ENCODE measurements around the gene CHTF8. TPM values are rescaled to one million over a fixed set of nuclear protein-coding genes. Genes with fewer than 3 reads are reported as not detected.

CHTF8 gene
- total RNA-seq, 1 donor, result 52.1 TPM

- Histone ChIP-seq H3K36me3 (ENCODE audit: insufficient read depth, low read length) (peaks cover 62% of the 10 kb centered on the region), H2AFZ (ENCODE audit: low read length) (no peak overlapping the region), H3K4me1 (ENCODE audit: insufficient read depth, low read length) (peaks cover 8% of the 10 kb centered on the region), H3K9me3 (ENCODE audit: low read depth, low read length) (no peaks in the 10 kb centered on the region), H3K27me3 (ENCODE audit: insufficient read depth, low read length) (no peaks in the 10 kb centered on the region), H4K20me1 (ENCODE audit: insufficient read depth, low read length) (peaks cover 2% of the 10 kb centered on the region), H3K4me2 (ENCODE audit: insufficient read depth, low read length) (no peak overlapping the region), H3K4me3 (ENCODE audit: insufficient read depth, low read length) (no peak overlapping the region), H3K27ac (ENCODE audit: low read depth, low read length) (no peak overlapping the region), H3K79me2 (ENCODE audit: insufficient read depth, low read length) (peaks cover 67% of the 10 kb centered on the region)
- no peak for TF ChIP-seq CTCF (IDR thresholded peaks at IDR 0.05; ENCODE audit: extremely low read depth, low read depth, low read length)
- no peak for DNase-seq (ENCODE audit: insufficient read length, low spot score, missing footprints)
Observed at GRCh38 chr16:69138608-69139007, 6.2 kb upstream of the CHTF8 start.

- TF ChIP-seq CTCF (IDR thresholded peaks at IDR 0.05; ENCODE audit: extremely low read depth, low read depth, low read length), result no peak
- H3K9me3 ChIP-seq (ENCODE audit: low read depth, low read length), result no peaks in the 10 kb centered on the region
- H2AFZ ChIP-seq (ENCODE audit: low read length), result no peak overlapping the region
- peaks cover 23% of the 10 kb centered on the region for H3K36me3 ChIP-seq (ENCODE audit: insufficient read depth, low read length)
- no peaks in the 10 kb centered on the region for H3K27me3 ChIP-seq (ENCODE audit: insufficient read depth, low read length)
- DNase-seq (ENCODE audit: insufficient read length, low spot score, missing footprints), result no peak
- peaks cover 12% of the 10 kb centered on the region for H4K20me1 ChIP-seq (ENCODE audit: insufficient read depth, low read length)
- H3K4me2 ChIP-seq (ENCODE audit: insufficient read depth, low read length), result peak overlapping the region; percentile 93
- H3K4me1 ChIP-seq (ENCODE audit: insufficient read depth, low read length), result peaks cover 25% of the 10 kb centered on the region
- H3K27ac ChIP-seq (ENCODE audit: low read depth, low read length), result peak overlapping the region; percentile 78
- peaks cover 98% of the 10 kb centered on the region for H3K79me2 ChIP-seq (ENCODE audit: insufficient read depth, low read length)
- peak overlapping the region; percentile 98 for H3K4me3 ChIP-seq (ENCODE audit: insufficient read depth, low read length)
Observed at GRCh38 chr16:69133373-69133954, 1.1 kb upstream of the CHTF8 start.

- H3K27ac ChIP-seq (ENCODE audit: low read depth, low read length), result peak overlapping the region; percentile 86
- peak overlapping the region; percentile 94 for H3K4me2 ChIP-seq (ENCODE audit: insufficient read depth, low read length)
- H2AFZ ChIP-seq (ENCODE audit: low read length), result peak overlapping the region; percentile 67
- DNase-seq (ENCODE audit: insufficient read length, low spot score, missing footprints), result peak; percentile 98
- H3K27me3 ChIP-seq (ENCODE audit: insufficient read depth, low read length), result no peaks in the 10 kb centered on the region
- H3K4me1 ChIP-seq (ENCODE audit: insufficient read depth, low read length), result peaks cover 25% of the 10 kb centered on the region
- H3K36me3 ChIP-seq (ENCODE audit: insufficient read depth, low read length), result peaks cover 11% of the 10 kb centered on the region
- H4K20me1 ChIP-seq (ENCODE audit: insufficient read depth, low read length), result peaks cover 14% of the 10 kb centered on the region
- peaks cover 95% of the 10 kb centered on the region for H3K79me2 ChIP-seq (ENCODE audit: insufficient read depth, low read length)
- TF ChIP-seq CTCF (IDR thresholded peaks at IDR 0.05; ENCODE audit: extremely low read depth, low read depth, low read length), result no peak
- no peaks in the 10 kb centered on the region for H3K9me3 ChIP-seq (ENCODE audit: low read depth, low read length)
- H3K4me3 ChIP-seq (ENCODE audit: insufficient read depth, low read length), result peak overlapping the region; percentile 98
Observed at GRCh38 chr16:69131839-69132423, 457 bp downstream of the CHTF8 start.

GRCh38 chr16:69131167-69131838 lies 1.1 kb downstream of the CHTF8 start:
- H3K36me3 ChIP-seq (ENCODE audit: insufficient read depth, low read length), result peaks cover 5% of the 10 kb centered on the region
- peaks cover 95% of the 10 kb centered on the region for H3K79me2 ChIP-seq (ENCODE audit: insufficient read depth, low read length)
- peak overlapping the region; percentile 98 for H3K4me3 ChIP-seq (ENCODE audit: insufficient read depth, low read length)
- H2AFZ ChIP-seq (ENCODE audit: low read length), result peak overlapping the region; percentile 67
- peaks cover 15% of the 10 kb centered on the region for H4K20me1 ChIP-seq (ENCODE audit: insufficient read depth, low read length)
- H3K4me1 ChIP-seq (ENCODE audit: insufficient read depth, low read length), result peaks cover 25% of the 10 kb centered on the region
- H3K9me3 ChIP-seq (ENCODE audit: low read depth, low read length), result no peaks in the 10 kb centered on the region
- H3K4me2 ChIP-seq (ENCODE audit: insufficient read depth, low read length), result peak overlapping the region; percentile 94
- peak; percentile 90 for DNase-seq (ENCODE audit: insufficient read length, low spot score, missing footprints)
- no peak for TF ChIP-seq CTCF (IDR thresholded peaks at IDR 0.05; ENCODE audit: extremely low read depth, low read depth, low read length)
- no peaks in the 10 kb centered on the region for H3K27me3 ChIP-seq (ENCODE audit: insufficient read depth, low read length)
- H3K27ac ChIP-seq (ENCODE audit: low read depth, low read length), result peak overlapping the region; percentile 86

All from osteoblast (primary cell).